Measurements from ENCODE around the gene VEPH1. TPM values are rescaled to one million over a fixed set of nuclear protein-coding genes. Genes with fewer than 3 reads are reported as not detected.

VEPH1 gene
- total and polyA plus RNA-seq, 9 of the 15 experiments (the other 6 are each of a cell fraction or from before 2014, with no cell fraction given), result 4.5 to 15.6 (median 5.8) TPM

- CTCF ChIA-PET (ENCODE audit: low intra/inter-chr PET ratio), result no interaction called here
- Histone ChIP-seq H3K4me1 (replicated peaks in 1 of 2; ENCODE audit: control insufficient read depth in 2 of 2, insufficient read depth in 2 of 2, low read length in 2 of 2) (no peaks in the 10 kb centered on the region; a peak in 1 of 5 replicates), H3K36me3 (ENCODE audit: control insufficient read depth, insufficient read depth, low read length) (no peaks in the 10 kb centered on the region), H3K9me3 (replicated peaks; ENCODE audit: control insufficient read depth, insufficient read depth, low read depth, low read length) (no peaks in the 10 kb centered on the region), H2AFZ (ENCODE audit: low read depth, low read length) (peak overlapping the region; percentile 58), H3K9me1 (ENCODE audit: control insufficient read depth, insufficient read depth, low read length) (no peaks in the 10 kb centered on the region), H3K27me3 (ENCODE audit: control insufficient read depth in 2 of 2, insufficient read depth in 2 of 2, low read length in 2 of 2) (no peaks in the 10 kb centered on the region), H4K20me1 (replicated peaks; ENCODE audit: control insufficient read depth, insufficient read depth, low read length) (no peaks in the 10 kb centered on the region), H3K79me2 (ENCODE audit: control insufficient read depth, insufficient read depth, low read length) (no peaks in the 10 kb centered on the region), H3K4me3 (no peak overlapping the region), H3K4me2 (ENCODE audit: insufficient read depth, low read length) (no peak overlapping the region), H3K27ac (ENCODE audit: extremely low read depth, low read depth, low read length) (peak overlapping the region; percentile 42; the same call in 1 of the 3 replicates), H3K9ac (ENCODE audit: insufficient read depth in 1 of 2, low read depth in 2 of 2, low read length in 2 of 2) (no peak overlapping the region)
- no TSS peak for BruUV-seq (replicated peaks)
- DNase-seq (ENCODE audit: extremely low read depth in 1 of 4, low spot score in 3 of 4), result peak in 1 of 4 experiments; percentile 41
- peak; percentile 74 for ATAC-seq
- no peak for FAIRE-seq
- in situ Hi-C loops (cut with MboI), result no loop called here
- intact Hi-C loops (cut with micrococcal nuclease), result no loop called here
- 7% methylated on average over 1 of the region's 1 CpG for WGBS (ENCODE audit: insufficient coverage, low coverage, missing lambda C conversion rate)
- POLR2A ChIA-PET, result no interaction called here
- TF ChIP-seq ATF7 (IDR thresholded peaks at IDR 0.05), result peak; percentile 82
- 0 out of 2 replicates have a peak, but pooled peaks have one; percentile 34 for TF ChIP-seq ZNF175 (CRISPR knock-in tag; IDR thresholded peaks at IDR 0.05; ENCODE audit: low read depth)
- peak; percentile 92 for TF ChIP-seq ZNF316 (IDR thresholded peaks at IDR 0.05)
- no peak for TF ChIP-seq NR2C2 (CRISPR knock-in tag; IDR thresholded peaks at IDR 0.05)
- TF ChIP-seq NR2C2 (tag; IDR thresholded peaks at IDR 0.05), result 0 out of 2 replicates have a peak, but pooled peaks have one; percentile 30
- TF ChIP-seq BACH1 (tag; IDR thresholded peaks at IDR 0.05), result peak; percentile 73; the same call in 1 of the 2 replicates
- TF ChIP-seq MAFK (IDR thresholded peaks at IDR 0.05; ENCODE audit: low read length), result peak; percentile 78
- TF ChIP-seq ZNF639 (CRISPR knock-in tag; conservative IDR thresholded peaks at IDR 0.05 in 1 of 2, IDR thresholded peaks at IDR 0.05 in 1 of 2), result 0 out of 4 replicates have a peak, but pooled peaks of 1 of the 2 experiments have one; percentile 25
- no peak for TF ChIP-seq ARID3A (IDR thresholded peaks at IDR 0.05; ENCODE audit: borderline replicate concordance, low read depth, low read length)
- no peak for TF ChIP-seq NR4A1 (CRISPR knock-in tag; IDR thresholded peaks at IDR 0.05)
- 0 out of 2 replicates have a peak, but pooled peaks have one; percentile 11 for TF ChIP-seq NR4A1 (tag; IDR thresholded peaks at IDR 0.05)
- TF ChIP-seq ZFP36 (IDR thresholded peaks at IDR 0.05; ENCODE audit: low read depth, low read length, partially characterized antibody), result no peak
- no peak for TF ChIP-seq TSHZ1 (CRISPR knock-in tag; IDR thresholded peaks at IDR 0.05)
- TF ChIP-seq ZBTB7A (IDR thresholded peaks at IDR 0.05; ENCODE audit: borderline replicate concordance, control insufficient read depth, low read depth, low read length), result no peak
- peak; percentile 73; the same call in 1 of the 2 replicates for TF ChIP-seq PKNOX1 (IDR thresholded peaks at IDR 0.05)
These were observed 27.2 kb downstream of the VEPH1 start for GRCh38 chr3:157475921-157476414.
